ENCODE data around the gene ZNF609.

The ZNF609 gene

DNA sequence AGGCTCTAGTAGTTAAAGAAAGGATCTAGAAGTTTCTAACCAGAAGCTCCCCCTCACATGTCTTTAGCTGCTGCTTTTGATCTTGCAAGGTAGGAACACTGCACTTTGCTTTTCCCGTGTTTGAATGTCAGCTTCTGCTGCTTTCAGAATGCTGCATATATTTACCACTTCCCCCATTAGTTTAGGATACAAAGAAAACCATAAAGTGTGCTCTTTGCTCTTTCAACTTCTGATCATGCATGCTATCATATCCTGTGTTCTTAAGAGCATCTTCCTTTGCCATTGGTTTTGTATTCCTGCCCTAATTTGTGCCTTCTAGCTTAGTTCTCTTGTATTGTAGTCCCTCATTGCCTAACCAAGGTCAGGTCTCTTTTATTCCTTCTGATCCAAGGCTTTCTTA, 43.3 kb downstream of the ZNF609 start:
- no peak for DNase-seq (ENCODE audit: low spot score)

DNA sequence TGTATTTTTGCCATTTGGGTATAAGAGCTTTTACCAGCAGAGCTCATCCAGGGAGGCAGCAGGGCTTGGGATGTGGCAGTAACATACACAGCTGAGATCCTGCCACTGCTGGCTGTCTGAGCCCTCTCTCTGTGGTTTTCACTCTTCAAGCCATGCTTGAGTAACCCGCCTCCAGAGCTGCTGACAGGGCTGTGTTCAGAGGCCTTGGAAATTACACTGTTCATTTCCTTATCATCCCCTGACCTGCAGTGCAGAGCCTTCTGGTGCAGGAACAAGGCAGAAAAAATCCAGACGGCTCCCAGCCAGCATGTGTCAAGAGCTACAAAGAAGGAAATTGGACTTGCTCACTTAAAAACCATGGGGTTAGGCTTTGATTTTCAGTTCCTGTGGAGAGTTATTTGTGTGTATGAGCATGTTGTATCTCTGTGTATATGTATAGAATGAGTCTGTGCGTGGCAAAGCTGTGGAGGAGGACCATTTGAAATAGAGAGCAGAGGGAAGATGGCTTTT, 47.0 kb downstream of the ZNF609 start:
- DNase-seq (ENCODE audit: low spot score) = peak; percentile 67

DNA sequence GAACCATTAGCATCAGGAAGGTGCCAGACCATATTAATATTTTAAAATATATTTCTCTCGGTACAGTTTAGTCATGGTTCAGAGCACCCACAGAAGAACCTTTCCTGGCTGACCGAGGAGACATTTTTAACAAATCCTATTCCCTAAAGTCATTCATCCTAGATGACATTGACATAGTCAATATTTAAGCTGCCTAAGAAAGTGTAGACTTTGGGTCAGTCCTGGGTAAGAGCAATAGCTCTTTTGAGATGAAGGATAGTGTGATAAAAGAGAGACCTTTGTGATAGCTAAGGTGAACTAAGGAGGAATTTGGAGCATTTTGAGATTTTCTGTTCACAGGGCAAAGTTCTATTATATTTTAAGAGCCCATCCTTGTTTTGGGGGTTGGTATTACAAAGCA, 47.5 kb downstream of the ZNF609 start:
- DNase-seq (ENCODE audit: low spot score) = no peak

DNA sequence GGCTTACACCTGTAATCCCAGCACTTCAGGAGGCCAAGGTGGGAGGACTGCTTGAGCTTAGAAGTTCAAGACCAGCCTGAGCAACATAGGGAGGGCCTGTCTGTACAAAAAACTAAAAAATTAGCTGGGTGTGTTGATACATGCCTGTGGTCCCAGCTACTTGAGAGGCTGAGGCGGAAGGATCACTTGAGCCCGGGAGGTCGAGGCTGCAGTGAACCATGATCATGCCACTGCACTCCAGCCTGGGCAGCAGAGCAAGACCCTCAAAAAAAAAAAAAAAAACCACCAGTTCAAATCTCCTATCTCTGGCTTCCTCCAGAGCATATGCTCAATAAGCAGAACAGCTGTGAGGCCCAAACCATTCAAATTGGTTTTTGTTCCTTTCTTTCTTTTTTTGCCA, 53.4 kb downstream of the ZNF609 start:
- DNase-seq (ENCODE audit: low spot score) = no peak

DNA sequence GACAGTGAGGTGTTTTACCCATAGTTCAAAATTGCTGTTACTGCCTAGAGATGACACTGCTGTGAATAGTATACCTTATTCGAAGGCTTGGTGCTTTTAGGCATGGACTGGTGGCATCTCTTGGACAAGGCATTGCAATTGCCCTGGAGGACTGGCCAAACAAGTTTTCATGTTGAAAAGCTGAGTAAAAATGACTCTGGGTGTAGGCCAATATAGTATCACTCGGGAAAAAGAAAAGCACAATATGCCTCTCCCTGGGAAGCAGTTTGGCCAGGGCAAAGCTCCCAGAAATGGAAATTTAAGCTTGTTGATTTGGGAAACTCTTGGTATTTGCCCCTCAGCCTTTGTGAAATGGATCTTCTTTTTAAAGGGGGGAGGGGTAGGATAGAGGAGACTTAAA, 54.8 kb downstream of the ZNF609 start:
- no peak for DNase-seq (ENCODE audit: low spot score)

DNA sequence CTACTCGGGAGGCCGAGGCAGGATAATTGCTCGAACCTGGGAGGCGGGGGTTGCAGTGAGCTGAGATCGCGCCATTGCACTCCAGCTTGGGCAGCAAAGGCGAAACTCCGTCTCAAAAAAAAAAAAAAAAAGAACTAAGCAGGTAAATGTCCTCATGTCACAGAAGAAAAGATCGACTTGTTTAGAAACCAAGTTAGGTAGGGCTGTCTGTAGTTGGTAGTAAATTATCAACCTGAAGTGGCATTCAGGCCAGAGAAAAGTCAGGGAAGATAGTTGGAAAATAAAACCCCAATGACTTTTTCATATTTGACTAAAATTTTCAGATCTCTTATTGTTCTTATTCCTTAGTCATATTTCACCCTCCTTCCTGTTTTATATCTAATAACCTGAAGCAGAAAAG, 55.4 kb downstream of the ZNF609 start:
- no peak for DNase-seq (ENCODE audit: low spot score)

DNA sequence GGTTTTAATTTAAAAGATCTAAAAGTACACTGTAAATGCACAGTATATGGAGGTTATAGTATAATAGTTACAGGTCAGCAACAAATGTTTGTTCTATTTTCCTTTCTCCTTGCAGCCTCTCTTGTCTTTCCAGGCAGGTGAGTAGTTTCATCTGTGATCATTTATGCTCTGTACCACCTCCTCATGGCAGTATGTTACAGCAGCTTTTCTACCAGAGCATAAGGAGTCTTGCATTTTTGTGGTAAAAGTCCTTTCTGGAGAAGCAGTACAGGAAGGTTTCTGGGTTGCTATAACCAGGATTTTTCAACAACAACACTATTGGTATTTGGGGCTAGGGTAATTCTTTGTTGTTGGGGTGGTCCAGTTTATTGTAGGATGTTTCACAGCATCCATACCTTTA, 59.5 kb downstream of the ZNF609 start:
- DNase-seq (ENCODE audit: low spot score) = no peak

DNA sequence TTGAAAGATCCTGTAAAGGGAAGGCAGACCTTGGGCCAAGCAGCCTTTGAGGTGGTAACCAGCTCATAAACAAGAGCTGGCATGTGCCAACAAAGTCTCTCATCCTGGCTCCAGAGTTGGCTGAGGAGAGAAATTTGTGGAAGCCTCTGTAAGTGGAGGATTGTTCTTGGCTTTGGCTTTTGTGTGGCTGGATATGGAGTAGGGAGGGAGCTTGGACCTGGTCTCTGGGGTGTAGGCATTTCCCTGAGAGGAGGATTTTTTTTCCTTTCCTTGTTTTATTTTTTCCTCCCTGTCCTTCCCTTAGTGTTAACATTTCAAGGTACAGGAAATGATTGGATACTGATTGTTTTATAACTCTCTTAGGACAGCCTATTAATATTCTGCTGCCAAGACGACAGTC, 60.8 kb downstream of the ZNF609 start:
- DNase-seq (ENCODE audit: low spot score) = peak; percentile 60

DNA sequence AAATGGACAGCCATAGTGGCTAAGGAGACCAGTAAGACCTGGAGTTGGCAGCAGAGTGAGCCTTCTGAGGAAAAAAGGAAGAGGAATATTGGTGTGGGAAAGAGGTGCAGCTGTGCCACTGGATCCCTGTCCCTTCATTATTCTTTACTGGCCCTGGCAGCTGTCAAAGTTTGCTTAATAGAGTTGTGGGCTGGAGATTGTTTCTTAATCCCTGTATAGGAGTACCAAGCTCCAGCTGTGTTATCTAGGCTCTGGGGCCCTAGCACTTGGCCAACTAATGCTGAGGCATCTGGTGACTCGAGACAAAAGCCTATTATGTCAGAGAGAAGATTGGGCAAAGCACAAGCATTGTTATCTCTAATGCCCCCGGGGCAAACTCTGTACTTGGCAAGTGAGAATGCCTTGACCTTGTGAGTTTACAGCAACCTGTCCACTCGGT, 61.4 kb downstream of the ZNF609 start:
- DNase-seq (ENCODE audit: low spot score) = peak; percentile 93

DNA sequence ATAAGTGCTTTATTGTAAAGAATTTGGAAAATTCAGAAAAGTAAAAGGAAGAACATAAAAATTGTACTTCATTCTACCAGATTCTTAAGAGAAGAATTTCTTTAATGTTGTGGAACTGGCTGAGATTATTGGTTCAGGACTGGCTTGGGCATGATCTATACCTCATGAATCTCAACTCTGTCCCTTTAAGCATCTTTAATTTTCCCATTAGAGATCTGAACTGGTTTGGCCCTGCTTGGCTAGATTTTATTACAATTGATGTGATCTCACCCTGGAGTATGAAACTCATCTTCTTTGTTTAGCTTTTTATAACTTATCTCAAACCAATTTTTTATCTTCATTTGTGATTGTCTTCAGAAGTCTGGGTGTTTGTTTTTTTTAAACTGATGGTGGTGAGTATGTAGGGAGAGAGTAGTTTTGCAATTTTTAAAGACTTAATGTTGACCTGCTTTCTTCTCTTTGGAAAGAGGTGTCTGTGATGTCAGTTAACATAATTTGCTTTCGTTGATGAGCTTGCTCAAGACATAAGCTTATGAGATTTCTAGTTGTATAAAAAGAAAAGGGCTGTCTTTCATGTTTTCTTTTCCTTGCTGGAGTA, 61.9 kb downstream of the ZNF609 start:
- DNase-seq (ENCODE audit: low spot score) = peak; percentile 44

DNA sequence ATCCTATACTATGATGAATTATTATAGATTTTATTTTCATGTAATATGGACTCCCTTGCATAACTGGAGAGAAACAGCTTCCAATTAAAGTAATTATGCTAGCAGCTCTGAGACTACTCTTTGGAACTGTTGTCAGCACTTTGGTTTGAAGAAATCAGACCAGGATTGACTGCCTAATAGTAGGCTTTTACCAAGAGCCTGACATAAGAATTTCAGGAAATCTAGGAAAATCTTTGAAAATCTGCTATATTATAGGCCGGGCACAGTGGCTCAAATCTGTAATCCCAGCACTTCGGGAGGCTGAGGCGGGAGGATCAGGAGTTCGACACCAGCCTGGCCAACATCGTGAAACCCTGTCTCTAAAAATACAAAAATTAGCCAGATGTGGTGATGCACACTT, 62.9 kb downstream of the ZNF609 start:
- no peak for DNase-seq (ENCODE audit: low spot score)

DNA sequence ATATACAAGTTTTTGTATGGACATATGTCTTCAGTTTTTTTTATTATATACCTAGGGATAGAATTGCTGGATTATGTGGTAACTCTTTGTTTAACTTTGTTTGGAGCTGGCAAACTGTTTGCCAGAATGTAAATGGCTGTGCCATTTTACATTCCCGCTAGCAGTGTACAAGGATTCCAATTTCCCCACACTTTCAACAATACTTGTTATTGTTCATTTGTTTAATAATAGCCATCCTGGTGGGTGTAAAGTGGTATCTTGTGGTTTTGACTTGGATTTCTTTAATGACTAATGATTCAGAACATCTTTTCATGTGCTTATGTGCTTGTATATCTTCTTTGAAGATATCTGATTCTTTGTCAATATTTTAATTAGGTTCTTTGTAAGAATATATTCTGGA, 64.4 kb downstream of the ZNF609 start:
- no peak for DNase-seq (ENCODE audit: low spot score)

DNA sequence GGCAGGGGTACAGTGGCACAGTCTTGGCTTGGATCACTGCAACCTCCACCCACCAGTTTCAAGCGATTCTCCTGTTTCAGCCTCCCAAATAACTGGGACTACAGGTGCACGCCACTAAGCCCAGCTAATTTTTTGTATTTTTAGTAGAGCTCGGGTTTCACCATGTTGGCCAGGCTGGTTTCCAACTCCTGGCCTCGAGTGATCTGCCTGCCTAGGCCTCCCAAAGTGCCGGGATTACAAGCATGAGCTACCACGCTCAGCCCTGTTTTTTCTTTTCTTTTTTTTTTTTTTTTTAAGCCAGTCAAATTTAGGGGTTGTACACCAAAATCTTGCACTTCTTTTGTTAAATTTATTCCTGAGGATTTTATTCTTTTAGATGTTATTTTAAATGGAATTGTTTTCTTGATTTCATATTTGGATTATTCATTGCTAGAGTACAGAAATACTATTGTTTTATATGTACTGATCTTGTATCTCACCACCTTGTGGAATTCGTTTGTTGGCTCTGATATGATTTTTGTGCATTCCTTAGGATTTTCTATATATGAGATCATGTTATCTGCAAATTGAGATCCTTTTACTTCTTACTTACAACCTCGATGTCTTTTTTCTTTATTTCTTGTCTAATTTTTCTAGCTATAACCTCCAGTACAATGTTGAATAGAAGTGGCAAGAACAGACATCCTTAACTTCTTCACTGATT, 65.6 kb downstream of the ZNF609 start:
- no peak for DNase-seq (ENCODE audit: low spot score)

DNA sequence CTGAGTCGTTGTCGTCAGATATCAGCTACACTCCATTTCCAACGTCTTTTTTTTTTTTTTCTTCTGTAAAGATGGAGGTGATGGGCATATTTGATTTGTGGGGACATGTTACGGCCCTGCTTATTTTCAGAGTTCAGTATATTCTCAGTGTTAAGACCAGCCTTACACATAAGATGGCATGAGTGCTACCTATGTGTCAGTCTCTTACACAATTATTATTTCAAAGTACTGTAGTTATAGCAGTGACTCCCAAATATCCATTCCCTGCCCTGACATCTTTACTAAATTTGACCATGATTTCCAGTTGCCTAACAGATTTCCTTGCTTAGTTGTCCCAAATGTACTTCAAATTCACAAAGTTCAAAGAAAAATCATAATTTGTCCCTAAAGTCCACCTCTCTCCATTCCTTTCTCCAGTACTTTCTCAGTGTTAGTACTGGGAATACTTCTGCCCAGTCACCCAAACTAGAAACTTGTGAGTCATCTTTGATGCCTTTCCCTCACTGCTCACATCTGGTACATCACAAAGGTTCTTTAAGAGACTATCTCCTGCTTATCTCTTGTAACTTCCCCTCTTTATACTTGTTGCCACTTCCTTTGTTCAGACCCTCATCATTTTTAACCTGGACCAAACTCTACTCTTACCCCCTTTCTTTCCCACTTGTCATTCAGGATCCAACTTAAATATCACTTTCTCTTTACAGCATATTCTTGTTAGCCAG, 67.0 kb downstream of the ZNF609 start:
- DNase-seq (ENCODE audit: low spot score) = no peak

DNA sequence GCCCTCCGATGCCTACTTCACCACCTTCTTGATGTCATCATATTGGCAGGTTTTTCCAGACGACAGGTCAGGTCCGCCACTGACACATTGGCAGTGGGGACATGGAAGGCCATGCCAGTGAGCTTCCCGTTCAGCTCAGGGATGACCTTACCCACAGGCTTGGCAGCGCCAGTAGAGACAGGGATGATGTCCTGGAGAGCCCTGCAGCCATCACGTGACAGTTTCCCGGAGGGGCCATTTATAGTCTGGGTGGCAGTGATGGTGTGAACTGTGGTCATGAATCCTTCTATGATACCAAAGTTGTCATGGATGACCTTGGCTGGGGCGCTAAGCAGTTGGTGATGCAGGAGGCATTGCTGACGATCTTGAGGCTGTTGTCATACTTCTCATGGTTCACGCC, 68.5 kb downstream of the ZNF609 start:
- DNase-seq (ENCODE audit: low spot score) = no peak

DNA sequence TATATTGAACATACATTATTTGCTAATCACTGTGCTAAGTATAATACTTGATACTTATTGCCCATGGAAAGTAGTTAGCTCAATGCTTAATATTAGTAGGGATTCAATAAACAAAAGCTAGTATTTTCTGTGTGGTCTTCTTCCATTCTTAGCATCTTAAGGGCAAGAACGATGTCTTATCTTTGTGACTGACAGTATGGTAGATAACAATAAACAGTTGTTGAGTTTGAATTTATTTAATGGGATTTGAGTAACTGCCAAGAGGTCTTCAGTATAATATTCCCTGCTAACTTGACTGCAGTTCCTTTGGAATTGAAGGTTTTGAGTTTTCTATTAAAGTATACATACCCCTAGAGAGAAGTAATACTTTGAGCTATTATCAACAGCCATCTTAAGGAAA, 70.1 kb downstream of the ZNF609 start:
- DNase-seq (ENCODE audit: low spot score) = no peak

DNA sequence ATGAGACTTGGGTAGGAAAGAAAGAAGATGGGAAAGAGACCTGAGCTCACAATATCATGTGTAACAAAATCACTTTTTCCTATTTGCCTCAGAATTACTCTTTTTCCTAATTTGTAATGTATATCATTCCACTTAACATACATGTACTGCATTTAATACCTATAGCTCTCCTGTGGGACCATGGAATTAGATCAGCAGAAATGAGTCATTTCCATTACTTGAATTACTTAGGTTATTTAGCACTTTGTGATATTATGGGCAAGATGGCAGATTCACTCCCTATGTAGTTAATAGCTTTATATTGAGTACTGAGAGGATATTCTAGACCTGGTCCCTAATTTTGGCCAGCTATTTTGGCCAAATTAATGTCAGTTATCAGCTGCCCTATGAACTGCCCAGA, 70.5 kb downstream of the ZNF609 start:
- no peak for DNase-seq (ENCODE audit: low spot score)

DNA sequence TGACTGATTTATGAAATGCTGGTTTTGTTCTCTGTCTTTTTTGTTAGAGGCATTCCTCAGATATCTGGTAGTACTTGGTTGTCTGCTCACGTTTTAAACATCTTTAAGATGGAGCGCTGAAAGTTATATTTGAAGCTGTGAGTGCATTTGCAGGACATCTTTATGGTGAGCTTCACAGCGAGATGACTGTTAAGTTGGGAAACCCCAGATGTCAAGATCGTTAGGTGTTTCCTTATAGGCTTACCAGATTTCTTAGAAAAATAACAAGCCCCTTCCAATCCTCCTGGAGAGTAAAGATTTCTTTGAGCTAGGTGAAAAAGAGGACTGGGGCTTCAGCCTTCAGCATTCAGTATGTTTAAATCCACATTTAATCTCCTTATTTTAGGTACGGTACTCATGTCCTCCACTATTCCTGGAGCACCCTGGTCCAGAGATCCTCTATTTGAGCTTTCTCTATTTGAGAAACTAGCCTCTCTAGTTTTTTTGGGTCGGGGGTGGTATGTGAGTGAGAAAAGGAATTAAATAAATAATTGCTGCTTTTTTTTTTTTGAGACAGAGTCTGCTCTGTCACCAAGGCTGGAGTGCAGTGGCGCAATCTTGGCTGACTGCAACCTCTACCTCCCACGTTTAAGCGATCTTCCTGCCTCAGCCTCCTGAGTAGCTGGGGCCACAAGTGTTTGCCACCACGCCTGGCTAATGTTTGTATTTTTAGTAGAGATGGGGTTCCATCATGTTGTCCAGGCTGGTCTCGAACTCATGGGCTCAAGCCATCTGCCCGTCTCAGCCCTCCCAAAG, 72.3 kb downstream of the ZNF609 start:
- no peak for DNase-seq (ENCODE audit: low spot score)

DNA sequence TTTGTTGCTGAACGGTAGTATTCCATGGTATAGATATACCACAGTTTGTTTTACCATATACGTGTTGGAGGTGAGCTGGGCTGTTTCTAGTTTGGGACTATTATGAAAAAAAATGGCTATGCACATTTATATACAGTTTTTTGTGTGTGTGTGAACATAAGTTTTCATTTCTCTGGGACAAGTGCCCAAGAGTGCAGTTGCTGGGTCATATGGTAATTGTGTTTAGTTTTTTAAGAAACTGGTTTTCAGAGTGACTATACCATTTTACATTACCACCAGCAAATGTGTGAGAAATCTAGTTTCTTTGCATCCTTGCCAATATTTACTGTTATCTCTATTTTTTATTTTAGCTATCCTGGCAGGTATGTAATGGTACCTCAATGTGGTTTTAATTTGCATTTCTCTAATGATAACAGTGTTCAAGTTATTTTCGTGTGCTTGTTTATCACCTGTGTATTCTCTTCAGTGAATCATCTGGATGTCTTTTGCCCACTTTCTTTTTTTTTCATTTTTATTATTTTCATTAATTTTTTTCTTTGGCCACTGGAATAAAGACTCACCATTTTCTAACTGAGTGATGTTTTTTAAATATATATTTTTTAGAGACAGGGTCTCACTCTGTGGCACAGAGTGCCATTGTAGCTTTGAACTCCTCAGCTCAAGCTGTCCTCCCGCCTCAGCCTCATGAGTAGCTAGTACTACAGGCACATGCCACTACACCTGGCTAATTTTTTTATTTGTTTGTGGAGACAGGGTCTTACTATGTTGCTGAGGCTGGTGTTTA, 75.3 kb downstream of the ZNF609 start:
- DNase-seq (ENCODE audit: low spot score) = no peak

DNA sequence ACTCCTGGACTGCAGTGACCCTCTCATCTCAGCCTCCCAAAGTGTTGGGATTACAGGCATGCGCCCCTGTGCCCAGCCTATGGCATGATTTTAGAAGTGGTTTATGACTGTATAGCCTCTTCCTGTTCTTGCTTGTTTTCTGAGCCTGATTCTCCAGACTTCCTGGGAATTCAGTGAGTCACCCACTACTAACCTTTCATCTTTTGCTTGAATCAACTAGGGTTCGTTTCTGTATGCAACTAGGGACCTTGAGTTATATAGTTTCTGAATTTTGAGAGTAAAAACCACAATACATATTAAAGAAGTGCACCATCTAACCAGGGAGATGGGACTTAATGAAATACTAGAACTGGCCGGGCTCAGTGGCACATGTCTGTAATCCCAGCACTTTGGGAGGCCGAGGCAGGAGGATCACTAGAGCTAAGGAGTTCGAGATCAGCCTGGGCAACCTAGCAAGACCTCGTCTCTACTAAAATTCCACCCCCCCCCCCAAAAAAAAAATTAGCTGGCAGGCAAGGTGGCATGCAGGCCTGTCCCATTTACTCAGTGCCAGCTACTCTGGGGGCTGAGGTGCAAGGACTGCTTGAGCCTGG, 76.0 kb downstream of the ZNF609 start:
- DNase-seq (ENCODE audit: low spot score) = no peak

DNA sequence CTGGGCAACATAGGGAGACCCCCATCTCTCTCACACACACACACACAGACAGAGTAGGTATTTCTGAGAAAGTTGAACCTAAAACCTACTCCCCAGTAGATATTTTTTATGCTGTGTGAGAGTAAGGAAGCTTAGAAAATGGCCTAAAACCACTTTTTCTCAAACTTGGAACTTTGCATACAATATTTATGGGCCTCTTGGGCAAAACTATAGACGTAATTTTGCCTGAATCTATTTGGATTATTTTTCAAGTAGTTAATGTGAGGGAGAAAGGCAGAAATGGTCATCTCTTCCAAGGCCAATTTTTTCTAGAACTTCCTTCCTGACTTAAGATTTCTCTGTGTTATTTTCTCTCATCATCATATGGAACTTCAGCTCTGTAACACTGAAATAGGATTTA, 81.7 kb downstream of the ZNF609 start:
- DNase-seq (ENCODE audit: low spot score) = no peak
